GM12875 (cell line): ENCODE data around the gene LDLRAD3.

Experiments
- H3K4me3 ChIP-seq: one replicate; pipeline ENCODE4 v1.5.1; 2011; ENCODE audit warnings: low read depth, low read length, control low read depth
- CTCF ChIP-seq: IDR thresholded peaks from 2 replicates; pipeline ENCODE4 v1.5.1; 2011; ENCODE audit warnings: low read depth, mild to moderate bottlenecking, control low read depth, inconsistent platforms, low read length, moderate library complexity, borderline replicate concordance; ENCODE audit not compliant: insufficient read depth

LDLRAD3 gene

GRCh38 chr11:35990816-35991215, 47.0 kb downstream of the LDLRAD3 start:
- no peak overlapping the region for H3K4me3 ChIP-seq
- no peak for TF ChIP-seq CTCF

GRCh38 chr11:35992548-35992947, 48.7 kb downstream of the LDLRAD3 start:
- H3K4me3 ChIP-seq = no peak overlapping the region
- no peak for TF ChIP-seq CTCF

- no peak overlapping the region for H3K4me3 ChIP-seq
- no peak for TF ChIP-seq CTCF
Measured at GRCh38 chr11:35994421-35994820, 50.6 kb downstream of the LDLRAD3 start.

DNA sequence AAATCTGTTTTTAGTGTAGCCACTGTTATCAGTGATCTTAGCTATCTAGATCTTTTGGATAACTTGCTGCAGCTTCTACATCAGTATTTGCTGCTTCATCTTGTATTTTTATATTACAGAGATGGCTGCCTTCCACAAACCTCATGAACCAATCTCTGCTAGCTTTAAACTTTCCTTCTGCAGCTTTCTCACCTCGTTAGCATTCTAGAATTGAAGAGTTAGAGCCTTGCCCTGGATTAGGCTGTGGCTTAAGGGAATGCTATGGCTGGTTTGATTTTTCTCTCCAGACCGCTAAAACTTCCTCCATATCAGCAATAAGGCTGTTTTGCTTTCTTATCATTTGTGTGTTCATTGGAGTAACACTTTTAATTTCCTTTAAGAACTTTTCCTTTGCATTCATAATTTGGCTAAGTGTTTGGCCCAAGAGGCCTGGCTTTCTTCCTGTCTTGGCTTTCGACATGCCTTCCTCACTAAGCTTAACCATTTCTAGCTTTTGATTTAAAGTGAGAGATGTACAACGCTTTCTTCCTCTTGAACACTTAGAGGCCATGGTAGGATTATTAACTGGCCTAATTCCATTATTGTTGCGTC, 51.9 kb downstream of the LDLRAD3 start:
- TF ChIP-seq CTCF = no peak
- no peak overlapping the region for H3K4me3 ChIP-seq

DNA sequence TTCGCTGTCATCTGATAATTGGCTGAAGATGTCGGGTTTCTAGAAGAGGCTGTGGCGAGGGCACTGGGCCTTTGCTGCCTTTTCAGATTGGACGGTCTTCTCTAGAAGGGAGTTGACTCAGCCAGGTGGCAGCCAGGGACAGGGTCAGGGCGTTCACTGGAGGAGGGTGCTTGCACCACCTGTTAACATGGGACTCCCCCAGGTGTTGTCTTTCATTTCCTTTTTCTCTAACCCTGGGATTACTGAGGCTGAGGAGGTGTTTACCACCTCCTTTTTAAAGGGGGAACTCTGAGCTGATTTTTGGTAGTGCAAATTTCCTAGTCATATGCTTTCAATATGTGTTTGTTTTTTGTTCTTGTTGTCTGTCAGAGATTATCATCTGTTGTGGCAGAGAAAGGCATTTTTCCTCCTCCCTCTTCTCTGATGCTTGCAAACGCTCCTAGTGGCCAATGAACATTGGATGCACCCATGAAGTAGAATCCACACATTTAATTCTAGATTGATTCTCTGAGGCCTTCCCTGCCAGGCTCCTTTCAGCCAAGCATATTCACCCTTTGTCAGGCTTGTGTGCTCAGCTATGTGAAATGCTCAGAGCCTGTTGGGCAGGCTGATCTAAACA, 54.1 kb downstream of the LDLRAD3 start:
- TF ChIP-seq CTCF = no peak
- no peak overlapping the region for H3K4me3 ChIP-seq

DNA sequence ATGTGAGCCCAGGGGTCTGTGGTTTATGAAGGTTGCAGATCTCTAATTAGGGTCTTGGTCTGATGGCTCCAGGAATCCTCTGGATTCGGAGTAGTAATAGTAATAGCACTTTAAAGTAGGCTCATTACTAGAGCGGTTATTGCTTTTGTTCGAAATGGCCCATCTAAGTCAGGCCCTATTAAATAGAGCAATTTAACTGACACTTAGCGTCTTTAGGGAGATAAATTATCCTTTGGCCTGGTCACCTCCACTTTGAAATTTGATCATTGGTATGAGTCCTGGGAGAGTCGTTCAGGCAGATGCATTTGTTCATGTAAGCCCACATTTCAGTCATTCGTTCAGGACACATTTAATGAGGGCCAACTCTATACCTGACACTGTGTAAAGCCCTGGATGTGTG, 54.8 kb downstream of the LDLRAD3 start:
- no peak overlapping the region for H3K4me3 ChIP-seq
- no peak for TF ChIP-seq CTCF

DNA sequence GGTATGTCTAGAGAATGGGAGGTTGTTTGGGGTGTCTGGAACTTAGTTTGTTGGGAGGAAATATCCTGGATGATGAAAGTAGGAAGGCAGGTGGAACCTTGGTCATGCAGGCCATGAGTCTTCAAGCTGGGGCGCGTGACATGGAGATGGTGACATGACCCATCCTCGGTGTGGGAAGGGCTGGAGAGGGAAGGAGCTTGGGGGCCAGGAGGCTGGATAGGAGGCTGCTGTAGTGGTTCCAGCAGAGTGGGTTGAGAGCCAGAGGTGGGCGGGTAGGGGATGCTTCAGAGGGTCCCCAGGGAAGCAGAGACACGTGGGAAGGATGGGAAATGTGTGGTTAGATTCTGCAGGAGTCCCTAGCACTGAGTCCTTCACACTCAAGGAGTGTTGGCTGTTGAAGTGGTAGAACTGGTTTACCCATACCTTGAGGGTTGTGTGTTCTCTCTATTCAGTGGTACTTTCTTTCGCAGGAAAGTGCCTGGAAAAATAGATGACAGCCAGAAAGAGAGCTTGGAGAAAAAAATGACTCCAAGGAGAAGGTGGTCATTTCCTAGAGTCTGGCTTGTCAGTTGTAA, 56.8 kb downstream of the LDLRAD3 start:
- no peak overlapping the region for H3K4me3 ChIP-seq
- TF ChIP-seq CTCF = no peak
